SH-SY5Y (cell line): Measurements from ENCODE around the gene ARSB.

Experiments
- GATA2 ChIP-seq: IDR thresholded peaks from 2 replicates; pipeline ENCODE4 v1.6.1; 2011; ENCODE audit warnings: mild to moderate bottlenecking, low read depth, low read length
- GATA3 ChIP-seq: IDR thresholded peaks from 2 replicates; pipeline ENCODE4 v1.6.1; 2011; ENCODE audit warnings: low read depth, mild to moderate bottlenecking, low read length, moderate library complexity

ARSB gene

GRCh38 chr5:78903861-78904260 is 81.2 kb downstream of the ARSB start:
- no peak for TF ChIP-seq GATA3
- TF ChIP-seq GATA2: no peak

DNA sequence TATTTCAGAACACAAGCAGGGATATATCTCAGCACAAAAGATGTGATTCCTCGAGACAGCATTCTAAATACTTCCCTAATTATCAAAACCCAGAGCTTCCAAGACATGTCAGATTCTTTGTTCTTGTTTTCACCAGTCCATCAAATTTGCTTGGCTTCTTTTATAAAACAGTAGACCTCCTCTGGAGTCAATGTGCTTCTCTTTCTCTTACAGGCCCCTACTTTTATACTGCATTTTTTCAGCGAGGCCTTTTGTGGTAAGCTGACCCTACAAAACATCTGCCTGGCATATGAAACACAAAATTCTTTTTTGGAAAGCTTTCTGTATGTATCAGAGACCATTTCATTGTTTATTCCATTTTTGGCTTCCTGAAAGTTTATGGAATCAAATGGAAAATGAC is 81.8 kb downstream of the ARSB start:
- TF ChIP-seq GATA3 (no peak), GATA2 (no peak)

DNA sequence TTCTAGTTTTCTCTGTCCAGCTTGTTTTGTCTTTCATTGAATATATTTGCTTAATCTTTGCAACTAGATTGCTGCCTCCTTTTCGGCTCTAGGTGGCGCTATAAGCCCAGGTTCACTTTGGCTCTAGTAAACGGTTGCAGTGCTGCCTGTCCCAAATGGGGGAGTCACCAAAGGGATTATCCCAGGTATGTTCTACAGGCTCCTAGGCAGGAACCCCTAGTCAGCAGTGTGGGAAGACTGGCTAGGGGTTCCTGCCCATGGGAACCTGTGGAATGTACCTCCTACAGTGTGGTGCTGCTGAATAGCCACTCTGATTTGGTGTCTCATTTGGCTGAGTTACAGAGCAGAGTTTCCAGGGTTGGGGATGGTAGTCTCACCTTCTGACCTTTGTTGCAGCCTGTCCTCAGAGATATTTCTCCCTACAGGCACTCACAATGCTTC is 85.2 kb downstream of the ARSB start:
- TF ChIP-seq GATA3 (no peak), GATA2 (no peak)

DNA sequence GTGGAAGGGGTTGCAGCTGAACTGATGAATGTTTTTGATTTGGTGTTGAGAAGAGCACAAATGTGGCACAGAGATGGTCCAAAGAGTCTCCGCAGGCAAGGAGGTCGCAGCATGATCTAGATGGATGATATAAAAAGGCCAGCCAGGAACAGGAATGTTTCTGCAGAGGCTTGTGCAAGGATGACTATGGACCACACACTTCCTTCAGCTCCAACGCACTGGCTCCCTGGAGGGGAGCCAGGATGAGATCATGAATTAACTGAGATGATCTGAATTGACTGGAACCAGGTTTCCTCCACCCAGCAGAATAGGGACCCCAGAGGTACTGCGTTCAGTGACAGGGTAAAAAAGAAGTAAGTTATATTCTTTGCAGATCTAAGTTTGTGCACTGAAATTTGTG is 89.0 kb downstream of the ARSB start:
- no peak for TF ChIP-seq GATA2
- no peak for TF ChIP-seq GATA3

- TF ChIP-seq GATA3 (no peak), GATA2 (no peak)
These were observed 89.5 kb downstream of the ARSB start for GRCh38 chr5:78895616-78896015.

DNA sequence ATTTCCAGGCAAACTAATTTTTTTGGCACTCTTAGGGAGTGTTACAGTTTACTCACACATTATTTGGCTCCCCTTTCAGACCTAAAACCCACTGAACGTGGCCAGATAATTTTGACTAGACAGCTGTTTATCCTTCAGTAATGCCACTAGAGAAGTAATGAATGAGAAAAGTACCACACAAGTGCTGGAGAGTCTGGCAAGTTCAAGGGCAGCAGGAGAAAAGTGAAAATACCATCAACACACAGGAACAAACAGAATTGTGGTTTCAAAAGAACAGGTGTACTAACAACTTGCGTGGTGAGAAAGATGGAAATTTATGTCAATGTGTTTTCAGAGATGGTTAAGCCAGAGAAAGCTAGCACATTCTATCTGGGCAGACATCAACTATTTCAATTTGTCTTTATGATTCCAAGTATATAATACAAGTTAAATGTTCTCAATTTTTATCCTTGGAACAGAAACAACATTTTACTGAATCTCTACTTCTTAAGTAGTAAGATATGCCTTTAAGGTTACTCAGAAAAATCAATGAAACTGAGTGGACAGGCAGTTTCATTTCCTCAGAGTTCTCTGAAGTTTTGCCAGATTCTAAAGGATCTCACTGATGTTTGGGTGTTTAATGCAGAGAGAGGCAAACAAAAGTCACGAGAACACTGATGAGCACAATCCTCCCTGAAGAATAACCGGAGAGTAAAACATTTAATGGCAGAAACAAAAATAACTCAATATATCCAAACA is 91.0 kb downstream of the ARSB start:
- TF ChIP-seq GATA2 (no peak), GATA3 (no peak)

- TF ChIP-seq GATA2: no peak
- no peak for TF ChIP-seq GATA3
These were observed 94.3 kb downstream of the ARSB start for GRCh38 chr5:78890667-78891379.

GRCh38 chr5:78889369-78890140 is 95.6 kb downstream of the ARSB start:
- TF ChIP-seq GATA2 (no peak), GATA3 (no peak)

DNA sequence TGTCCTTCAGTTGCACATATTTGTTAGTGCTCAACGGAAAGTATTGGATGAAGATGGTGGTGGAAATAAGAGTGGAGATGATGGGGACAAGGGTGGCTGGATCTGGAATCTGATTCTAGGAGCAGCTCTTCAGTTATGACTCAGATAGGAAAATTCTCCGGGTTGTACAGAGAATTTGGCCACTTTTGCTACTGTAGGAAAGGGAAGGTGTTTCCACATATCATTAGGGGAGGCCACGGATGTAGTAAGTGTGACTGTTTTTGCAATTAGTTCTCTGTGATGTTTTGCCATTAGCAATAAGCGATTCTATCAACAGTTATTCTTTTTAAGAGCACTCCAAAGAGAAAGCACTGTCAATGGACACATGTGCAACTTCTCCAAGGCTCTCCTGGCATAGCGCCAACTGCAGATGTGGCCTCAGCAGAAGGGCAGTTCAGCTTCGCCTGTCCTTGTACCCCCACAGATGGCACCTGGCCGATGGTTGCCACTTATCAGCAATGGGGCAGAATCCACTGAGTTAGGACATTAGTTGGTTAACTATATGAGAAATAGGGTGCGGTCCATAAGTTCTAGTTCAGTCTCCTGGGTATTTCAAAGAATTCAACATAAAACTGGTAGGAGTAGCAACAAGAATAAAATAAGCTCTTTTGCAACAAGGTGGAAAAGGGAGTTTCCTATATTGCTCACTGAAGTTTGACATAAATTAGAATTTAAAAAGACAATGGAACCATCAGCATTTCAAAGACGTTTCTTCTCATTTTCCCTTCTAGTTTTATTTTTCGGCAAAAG is 96.3 kb downstream of the ARSB start:
- no peak for TF ChIP-seq GATA2
- TF ChIP-seq GATA3: no peak

DNA sequence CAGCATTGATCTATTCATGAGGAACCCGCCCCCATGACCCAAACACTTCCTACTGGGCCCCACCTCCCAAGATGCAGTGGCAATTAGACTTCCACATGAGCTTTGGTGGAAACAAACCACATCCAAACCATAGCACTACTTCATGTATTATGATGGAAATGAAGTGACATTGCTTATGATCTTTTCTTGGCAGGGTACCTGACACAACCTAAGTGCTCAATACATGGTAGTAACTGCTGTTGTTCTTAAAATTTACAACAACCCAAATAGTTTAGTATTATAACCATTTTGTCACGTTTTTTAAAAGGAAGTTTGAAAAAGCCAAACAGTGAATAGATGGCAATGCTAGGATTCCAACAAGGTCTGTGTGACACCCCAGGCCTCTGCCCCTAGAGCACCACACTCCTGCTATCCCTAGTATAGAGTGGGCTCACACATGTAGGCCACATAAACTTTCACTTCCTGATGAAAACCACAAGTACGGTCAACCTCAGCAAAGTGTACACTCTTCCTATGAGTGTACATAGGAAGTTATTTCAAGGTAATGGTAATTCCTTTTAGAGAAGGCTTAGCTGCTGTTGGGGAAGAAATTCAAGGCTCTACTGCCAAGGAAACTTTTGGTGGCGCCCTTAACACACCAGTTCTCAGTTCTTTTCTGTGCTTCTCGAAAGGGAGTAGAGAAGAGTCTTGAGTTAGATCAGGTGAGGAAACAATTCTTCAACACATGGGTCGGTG is 97.6 kb downstream of the ARSB start:
- TF ChIP-seq GATA3: no peak
- no peak for TF ChIP-seq GATA2

DNA sequence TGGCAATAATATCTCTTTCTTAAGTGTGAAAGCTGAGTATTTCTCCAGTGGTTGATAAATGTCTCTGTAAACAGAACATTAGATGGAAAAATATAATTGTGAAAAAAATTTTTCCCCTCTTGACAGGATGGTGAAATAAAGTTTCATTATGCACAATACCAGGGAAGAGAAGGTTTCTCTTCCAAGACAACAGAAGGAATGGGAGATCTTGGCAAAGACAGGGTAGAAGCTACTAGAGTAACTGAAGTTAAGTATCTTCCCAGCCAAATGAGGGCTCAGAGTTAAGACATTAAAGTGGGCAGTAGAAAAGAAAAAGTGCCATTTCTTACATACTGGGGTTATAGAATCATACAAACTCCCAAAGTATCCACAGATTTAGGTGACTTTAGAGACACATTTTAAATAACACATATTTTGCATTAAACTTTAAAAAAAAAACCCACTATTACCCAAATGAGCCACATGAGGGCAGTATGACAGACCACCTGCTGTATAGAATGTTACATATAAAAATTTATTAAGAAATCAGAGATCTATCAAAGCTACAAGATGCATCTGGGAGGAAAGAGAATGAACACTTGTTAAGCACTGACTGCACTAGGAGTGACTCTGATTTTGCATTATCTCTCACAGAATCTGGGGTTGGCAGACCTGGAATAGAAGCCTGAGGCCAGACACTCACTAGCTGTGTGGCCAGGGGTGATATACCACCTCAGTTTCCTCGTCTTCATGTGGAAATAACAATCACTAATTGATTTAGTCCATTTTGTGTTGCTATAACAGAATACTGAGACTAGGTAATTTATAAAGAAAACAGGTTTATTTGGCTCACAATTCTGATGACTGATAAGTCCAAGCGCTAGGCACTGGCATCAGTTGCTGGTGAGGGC is 98.5 kb downstream of the ARSB start:
- TF ChIP-seq GATA2 (peak; percentile 40; the same call in 1 of the 2 replicates), GATA3 (no peak)

GRCh38 chr5:78881884-78882283 is 103.2 kb downstream of the ARSB start:
- no peak for TF ChIP-seq GATA3
- TF ChIP-seq GATA2: no peak

DNA sequence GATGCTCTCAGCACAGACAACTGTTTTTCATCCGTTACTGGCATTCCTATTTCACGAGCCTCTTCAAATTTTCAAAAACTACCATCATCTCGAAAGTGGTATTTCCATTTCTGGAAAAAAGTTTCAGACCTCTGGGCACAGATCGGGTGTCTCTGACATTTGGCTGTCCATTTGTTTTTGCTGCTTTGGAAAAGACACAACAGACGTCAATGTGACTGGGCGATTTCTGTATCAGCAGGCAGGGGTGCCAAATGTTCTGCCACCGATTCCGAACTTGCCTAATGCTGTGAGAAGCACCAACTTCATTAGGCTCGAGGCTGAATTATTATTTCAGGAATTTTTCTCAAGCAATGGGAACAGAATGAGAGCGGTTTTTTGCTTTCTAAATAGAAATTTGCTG is 105.6 kb downstream of the ARSB start:
- no peak for TF ChIP-seq GATA3
- no peak for TF ChIP-seq GATA2

- no peak for TF ChIP-seq GATA2
- TF ChIP-seq GATA3: no peak
These were observed 126.7 kb downstream of the ARSB start for GRCh38 chr5:78858364-78858763.
